ENCODE data around the gene RPAP3.

GRCh38 chr12:47740606-47741339 lies 34.9 kb upstream of the RPAP3 start:
- no peak for TF ChIP-seq CTCF (optimal IDR thresholded peaks at IDR 0.05 in 1 of 3, IDR thresholded peaks at IDR 0.05 in 1 of 3, conservative IDR thresholded peaks at IDR 0.05 in 1 of 3; ENCODE audit: extremely low read depth in 1 of 3, insufficient read depth in 2 of 3, low read length in 3 of 3)
- no peak for TF ChIP-seq EZH2 (IDR thresholded peaks at IDR 0.05; ENCODE audit: low read length)

All from keratinocyte (primary cell).